Ovary (tissue), 3 donors: ENCODE data around the gene JAG2.

Source experiments
- CTCF ChIP-seq, 3 donors: fragments of 450-650 bp in 2 of 3; fragments of 200-600 bp in 1 of 3; IDR thresholded peaks; one replicate each; pipeline versions ENCODE4 v1.5.1 to v1.8.0; 2016 to 2022; ENCODE audit warnings: antibody characterized with exemption in 3 of 3, mild to moderate bottlenecking in 1 of 3
- EP300 ChIP-seq: sonication (generic); formaldehyde crosslinking; IDR thresholded peaks from one replicate; pipeline ENCODE4 v1.6.1; 2017; ENCODE audit warnings: antibody characterized with exemption
- POLR2A ChIP-seq: fragments of 450-650 bp; IDR thresholded peaks from one replicate; pipeline ENCODE4 v1.6.1; 2017; ENCODE audit warnings: antibody characterized with exemption, mild to moderate bottlenecking, moderate library complexity
- donor health status: DM: no; HTN: no; CAD: no.

DNA sequence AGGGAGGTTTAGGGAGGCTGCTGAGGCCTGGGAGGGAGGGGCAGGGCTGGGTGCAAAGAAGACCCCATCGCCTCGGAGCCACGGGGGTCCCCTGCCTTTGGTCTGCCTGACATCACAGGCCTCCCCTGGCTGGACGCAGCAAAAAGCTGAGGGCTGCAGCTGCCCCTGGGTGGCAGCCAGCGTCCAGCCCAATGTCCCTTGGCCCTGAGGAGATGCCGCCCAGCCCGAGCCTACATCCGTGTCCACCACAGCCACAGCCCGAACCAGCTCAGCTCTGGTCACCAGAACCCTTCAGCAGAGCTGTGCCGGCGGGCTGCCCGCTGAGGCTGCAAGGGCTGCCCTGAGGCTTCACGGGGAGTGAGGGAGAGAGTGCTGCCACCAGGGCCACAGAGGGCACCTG is 10.6 kb upstream of the JAG2 start:
- TF ChIP-seq CTCF (IDR thresholded peaks at IDR 0.05), result no peak
- TF ChIP-seq POLR2A, result no peak
- no peak for TF ChIP-seq EP300
